T-helper 1 cell (primary cell): ENCODE data around the gene EPC1.
"Not testable (repeated sequence)": the region's sequence is repeated elsewhere in the genome, so short reads cannot be mapped to it uniquely, and the experiment has no call there.

Source experiments
- DNase-seq, 5 donors: peaks; one replicate each; pipeline ENCODE4 v3.0.0-alpha.2; 2012 to 2020
- total RNA-seq, 4 donors: gene quantifications; one replicate each; lab custom pipeline; 2026; lab: John Stamatoyannopoulos, UW

EPC1 gene, protein sequence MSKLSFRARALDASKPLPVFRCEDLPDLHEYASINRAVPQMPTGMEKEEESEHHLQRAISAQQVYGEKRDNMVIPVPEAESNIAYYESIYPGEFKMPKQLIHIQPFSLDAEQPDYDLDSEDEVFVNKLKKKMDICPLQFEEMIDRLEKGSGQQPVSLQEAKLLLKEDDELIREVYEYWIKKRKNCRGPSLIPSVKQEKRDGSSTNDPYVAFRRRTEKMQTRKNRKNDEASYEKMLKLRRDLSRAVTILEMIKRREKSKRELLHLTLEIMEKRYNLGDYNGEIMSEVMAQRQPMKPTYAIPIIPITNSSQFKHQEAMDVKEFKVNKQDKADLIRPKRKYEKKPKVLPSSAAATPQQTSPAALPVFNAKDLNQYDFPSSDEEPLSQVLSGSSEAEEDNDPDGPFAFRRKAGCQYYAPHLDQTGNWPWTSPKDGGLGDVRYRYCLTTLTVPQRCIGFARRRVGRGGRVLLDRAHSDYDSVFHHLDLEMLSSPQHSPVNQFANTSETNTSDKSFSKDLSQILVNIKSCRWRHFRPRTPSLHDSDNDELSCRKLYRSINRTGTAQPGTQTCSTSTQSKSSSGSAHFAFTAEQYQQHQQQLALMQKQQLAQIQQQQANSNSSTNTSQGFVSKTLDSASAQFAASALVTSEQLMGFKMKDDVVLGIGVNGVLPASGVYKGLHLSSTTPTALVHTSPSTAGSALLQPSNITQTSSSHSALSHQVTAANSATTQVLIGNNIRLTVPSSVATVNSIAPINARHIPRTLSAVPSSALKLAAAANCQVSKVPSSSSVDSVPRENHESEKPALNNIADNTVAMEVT
- 261 to 319 (median 283) reads per million in 4 donors for total RNA-seq

DNA sequence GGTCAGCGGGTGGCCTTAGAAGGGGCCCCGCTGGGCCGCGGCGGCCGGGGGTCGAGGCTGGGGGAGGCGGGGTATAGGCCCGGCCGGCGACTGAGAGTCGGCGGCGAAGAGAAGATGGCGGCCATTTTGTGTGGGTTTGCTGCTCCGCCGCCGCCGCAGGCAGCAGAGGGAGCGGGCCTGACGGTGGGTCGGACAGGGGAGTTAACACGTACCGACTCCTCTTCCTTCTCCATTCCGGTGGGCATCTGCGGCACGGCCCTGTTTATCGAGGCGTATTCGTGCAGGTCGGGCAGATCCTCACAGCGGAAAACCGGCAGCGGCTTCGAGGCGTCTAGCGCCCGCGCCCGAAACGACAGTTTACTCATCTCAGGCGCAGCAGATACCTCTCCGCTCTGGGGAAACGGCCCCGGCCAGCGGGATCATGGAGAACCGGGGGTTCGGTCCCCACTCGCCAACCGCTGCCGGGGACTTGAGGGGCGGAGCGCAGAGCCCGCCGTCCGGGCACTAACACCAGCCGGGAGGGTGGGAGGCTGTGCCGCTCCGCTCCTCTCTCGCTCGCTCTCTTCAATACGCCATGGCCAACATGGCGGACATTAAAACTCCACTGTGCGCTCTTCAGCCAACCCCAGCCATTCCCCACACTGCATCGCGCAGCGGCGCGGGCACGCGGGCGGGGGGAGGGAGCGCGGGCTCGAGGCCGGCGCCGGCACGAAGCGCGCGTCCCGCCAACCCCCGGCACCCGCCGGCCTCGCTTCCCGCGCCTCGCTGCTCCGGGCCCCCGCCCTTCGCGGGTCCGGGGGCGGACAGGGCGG lies at the start of gene EPC1:
Gene EPC1 (minus strand): TSS at position 608 of the 812 bp plus-strand sequence. CDS start 243 bp downstream, at position 365.
- peak; percentile 74 to 90 (median 82) for DNase-seq

DNA sequence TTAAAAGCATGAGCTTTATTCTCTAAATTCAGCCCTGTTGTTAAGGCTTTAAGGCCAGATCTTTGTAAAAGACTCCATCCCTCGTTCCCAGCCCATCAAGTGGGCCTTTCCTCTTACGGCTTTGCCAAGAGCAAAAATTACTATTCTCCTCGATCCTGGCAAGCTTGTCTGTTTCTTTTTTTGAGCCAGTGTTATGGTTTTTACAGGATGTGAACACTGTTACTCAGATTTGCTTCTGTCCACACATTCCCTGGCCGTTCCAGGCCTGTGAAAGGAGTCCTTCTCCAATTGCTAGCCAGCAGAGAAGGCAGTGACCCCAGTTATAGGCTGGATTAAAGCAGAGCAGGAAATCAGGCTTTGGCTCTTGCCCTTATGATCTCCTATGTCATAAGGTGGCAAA lies 47.0 kb upstream of the EPC1 start:
- no peak for DNase-seq

DNA sequence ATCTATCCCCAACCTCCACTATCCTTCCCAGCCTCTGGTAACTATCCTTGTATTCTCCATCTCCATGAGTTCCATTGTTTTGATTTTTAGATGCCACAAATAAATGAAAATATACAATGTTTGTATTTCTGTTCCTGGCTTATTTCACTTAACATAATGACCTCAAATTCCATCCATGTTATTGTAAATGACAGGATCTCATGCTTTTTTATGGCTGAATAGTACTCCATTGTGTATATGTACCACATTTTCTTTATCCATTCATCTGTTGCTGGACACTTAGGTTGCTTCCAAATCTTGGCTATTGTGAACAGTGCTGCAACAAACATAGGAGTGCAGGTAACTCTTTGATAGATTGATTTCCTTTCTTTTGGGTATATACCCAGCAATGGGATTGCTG lies 45.3 kb upstream of the EPC1 start:
- DNase-seq = not testable (repeated sequence)

DNA sequence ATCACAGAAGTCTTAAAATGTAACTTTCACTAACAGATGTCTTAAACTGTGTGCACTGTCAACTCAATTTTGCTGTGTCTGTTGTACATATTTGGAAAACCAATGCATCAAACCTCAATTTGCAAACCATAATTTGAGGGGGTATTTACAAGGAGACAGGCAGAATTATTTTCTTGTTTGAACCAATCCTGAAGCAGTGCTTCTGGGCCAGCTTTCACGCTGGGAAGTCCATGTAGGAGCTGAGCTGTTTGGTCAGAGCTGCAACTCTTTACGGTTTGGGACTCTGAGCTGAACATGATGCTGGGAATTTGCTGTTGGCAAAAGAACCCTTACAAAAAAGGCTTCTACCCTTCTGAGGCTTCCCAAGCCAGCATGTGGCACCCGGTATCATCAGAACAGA lies 43.2 kb upstream of the EPC1 start:
- no peak for DNase-seq

DNA sequence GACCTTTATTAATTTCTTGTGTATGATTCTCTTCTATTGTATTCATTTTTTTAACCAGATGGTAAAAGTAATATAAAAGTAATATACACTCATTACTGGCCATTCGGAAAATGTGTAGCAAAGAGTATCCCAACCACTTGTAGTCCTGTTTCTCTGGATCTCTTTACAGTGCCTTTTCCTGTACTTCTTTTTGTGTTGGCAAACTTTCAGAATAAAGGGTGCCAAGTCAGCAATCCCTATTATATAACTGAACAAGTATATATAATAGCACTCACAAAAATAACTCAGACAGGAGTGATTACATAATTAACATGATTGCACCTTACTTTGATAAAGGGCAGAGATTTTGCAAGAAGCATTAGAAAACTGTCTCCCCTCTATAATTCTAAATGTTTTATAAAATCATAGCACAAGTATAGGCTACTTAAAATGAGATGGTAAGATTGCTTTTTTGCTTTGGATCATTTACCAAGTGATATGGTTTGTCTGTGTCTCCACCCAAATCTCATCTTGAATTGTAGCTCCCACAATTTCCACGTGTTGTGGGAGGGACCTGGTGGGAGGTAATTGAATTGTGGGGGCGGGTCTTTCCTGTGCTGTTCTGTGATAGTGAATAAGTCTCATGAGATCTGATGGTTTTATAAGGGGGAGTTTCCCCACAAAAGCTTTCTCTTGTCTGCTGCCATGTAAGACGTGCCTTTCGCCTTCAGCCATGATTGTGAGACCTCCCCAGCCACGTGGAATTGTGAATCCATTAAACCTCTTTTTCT lies 41.5 kb upstream of the EPC1 start:
- DNase-seq = no peak

DNA sequence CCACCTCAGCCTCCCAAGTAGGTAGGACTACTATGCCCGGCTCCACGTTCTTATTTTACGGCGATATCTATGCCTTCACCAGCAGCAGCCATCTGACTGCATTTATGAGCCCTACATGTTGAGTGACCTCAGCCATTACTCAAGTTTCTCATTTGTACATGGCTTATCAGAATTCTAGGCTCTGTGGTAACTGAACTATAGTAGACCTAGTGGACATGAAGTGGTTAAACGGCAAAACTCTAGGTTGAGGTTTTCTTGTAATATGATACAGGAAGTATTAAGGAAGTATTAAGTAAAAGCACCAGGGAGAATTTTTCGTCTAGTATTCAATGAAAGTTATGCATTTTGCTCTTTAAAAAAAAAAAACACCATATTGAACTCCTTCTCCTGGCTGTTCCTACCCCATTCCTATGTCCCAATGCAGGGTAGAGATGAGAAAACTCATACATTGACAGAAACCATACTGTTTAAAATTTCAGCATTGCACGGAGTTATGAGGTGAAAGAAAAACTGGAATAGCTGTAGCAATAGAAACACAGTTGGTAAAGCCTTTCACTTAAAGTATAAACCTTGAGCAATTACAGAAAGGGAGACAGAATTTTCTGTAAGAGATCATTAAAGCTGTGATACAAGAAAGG lies 39.8 kb upstream of the EPC1 start:
- no peak for DNase-seq

DNA sequence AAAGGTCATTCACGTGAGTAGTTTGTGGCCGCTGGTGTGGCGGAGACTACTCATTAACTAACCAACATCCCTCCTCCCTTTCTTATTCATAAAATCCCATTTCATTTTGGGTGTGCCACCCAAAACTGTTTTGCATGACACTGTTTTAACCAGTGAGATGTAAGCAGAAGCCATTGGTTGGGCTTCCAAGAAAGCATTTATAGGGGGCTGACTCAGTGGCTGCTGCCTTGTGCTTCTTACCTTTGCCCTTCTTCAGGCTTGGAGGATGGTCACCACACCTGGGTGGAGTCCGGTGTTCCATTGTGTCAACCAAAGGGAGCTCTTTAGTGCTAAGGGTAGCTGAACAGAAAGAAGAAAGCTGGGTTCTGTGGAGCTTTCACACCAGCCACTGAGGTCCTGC lies 37.2 kb upstream of the EPC1 start:
- no peak for DNase-seq

DNA sequence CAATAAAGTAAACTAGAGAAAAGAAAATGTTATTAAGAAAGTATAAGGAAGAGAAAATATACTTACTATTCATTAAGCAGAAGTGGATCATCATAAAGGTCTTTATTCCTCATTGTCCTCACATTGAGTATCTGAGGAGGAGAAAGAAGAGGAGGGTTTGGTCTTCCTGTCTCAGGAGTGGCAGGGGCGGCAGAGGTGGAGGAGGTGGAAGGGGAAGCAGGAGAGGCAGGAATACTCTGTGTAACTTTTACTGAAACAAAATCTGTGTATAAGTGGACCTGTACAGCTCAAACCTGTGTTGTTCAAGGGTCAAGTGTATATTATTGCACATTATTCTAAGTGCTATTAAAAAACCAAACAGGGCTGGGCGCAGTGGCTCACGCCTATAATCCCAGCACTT lies 34.2 kb upstream of the EPC1 start:
- no peak for DNase-seq

DNA sequence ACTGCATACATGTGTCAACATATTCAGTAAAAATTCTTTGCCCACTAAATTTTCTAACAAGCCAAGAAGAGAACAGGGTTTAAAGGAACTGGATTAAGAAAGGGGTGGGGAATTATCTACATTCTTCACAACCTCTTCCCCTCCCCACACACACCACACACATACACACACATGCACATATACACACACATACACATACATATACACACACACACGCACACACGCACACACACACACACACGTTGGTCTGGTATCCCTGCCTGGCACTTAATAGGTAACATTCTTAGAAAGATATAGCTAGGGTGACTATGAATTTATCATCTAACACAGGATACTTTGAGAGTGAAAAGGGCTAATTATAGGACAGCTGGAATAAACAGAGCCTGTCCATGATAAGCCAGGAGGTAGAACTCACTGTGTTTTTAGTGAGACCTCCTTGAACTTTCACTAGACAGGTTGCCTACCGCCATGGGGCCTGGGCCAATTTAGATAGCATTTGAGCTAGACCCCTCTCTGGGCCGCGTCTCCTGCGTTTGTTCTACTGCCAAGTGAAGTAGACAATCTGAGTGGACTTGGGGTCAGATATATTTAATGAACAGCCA lies 33.1 kb upstream of the EPC1 start:
- no peak for DNase-seq

DNA sequence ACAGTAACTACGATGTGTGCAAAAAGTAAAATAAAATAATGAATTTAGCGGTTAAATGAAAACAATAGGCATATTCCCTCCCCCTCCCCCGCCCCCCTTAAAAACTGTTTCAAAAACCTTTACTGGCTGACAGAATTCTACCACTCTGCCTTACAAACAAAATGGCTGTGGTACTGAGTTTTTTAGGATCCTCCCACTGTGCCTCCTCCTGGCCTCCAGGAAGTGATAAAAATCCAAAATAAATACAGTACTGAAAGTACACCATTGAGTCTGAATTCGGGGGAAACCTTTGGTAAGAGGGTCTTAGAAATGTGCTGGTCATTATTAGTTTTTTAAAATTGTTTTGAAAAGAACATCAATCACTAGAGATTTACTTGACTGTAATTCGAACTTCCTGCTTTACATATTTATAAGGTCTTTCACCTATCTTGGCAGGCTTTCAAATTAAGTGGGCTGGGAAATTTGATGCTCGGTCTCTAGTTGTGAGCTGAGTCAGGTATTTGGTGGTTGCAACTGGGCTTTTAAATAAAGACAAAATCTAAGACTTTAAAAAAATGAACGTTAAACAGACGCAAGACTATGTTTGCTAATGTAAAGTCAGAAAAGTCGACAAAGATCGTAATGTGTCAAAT lies 32.5 kb upstream of the EPC1 start:
- peak in 2 of 5 donors; percentile 17 to 63 for DNase-seq

DNA sequence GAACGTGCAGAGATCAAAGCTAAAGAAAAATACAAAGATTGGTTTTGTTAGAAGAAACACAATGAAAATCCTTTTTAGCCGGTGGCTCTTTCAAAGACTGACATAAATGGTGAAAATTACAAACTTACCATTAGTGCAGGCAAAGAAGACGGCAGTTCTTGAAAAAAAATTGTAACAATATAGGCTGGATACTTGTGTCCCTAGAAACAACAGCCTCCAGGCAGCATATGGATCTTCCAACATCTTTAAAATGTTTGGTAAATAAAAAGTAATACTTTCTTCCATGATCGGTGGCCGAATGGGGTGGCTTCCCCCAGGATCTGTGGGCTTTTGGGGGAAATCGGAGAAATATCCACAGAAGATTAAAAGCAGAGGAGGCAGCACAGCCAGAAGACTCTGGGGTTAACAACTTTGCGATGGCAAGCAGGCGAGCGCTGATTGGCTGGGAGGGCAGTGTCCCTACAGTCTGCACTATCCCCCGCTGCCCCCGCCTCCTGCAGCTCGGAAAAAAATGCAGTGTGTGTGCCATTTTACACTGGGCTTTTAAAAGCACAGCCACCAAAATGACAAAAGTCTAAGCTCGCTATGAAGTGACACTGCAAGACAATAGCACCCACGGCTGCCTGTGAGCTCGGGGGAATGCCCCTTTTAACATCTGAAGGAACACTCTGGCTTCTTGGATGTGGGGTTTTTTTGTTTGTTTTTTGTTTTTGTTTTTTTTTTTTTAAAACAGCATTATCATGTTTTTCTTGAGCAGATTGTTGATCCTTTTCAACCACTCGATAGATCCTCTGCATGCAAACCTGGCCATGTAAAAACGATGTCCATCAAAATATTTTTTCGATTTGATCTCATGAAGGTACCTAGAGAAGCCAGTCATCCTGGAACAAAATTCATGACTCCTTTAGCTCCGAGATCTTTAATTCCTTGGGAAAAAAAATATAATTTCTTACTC lies 31.7 kb upstream of the EPC1 start:
- DNase-seq = peak; percentile 83 to 92 (median 89)

DNA sequence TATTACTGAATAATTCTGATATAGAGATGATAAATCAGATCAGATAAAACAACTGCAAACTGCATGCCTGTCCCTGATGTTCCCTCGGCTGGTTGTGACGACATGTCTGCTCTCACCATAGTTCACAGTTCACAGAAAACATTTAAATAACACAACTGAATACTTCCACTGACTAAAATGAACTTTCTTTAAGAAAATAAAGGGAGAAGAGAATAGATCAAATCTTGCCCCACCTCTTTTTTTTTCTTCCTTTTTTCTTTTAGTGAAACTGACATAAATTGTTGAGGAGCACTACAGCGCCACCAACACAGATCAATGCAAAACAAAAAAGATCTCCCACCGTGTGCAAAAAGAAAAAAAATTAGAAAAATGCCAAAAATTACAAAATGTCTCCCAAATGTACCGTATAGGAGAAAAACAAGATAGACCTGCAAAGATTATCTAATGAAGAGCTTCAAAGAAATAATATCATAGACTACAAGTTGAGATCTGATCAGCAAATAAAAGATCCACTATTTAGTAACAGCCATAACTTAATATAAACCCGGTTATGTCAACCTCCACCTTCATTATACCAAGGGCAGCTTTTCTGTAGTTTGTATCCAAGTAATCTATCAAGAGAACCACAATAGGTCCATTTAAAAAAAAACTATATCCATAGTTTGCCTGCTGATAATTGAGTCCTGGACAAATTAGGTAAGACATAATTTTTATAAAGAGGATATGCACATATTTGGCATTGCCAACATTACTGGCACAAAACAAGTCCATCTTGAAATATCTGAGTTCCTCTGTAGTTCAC lies 30.7 kb upstream of the EPC1 start:
- peak in 3 of 5 donors; percentile 21 to 68 (median 32) for DNase-seq

DNA sequence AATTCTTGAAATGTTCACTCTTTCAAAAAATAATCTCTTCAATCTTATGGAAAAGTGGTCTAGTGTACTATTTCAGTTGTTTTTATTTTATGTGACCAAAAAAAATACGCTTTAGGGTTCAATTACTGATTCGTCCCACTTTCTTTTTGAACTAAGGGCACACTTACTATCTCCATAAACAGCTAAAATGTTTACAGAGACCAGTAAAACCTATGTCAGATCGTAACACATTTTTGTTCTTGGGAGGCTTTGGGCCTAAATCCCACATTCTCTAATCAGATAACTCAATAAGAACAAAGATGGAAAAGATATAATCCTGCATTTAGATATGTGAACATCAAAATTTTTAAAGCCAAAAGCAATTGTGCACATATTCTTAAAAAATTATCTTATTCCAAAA lies 29.8 kb upstream of the EPC1 start:
- no peak for DNase-seq

DNA sequence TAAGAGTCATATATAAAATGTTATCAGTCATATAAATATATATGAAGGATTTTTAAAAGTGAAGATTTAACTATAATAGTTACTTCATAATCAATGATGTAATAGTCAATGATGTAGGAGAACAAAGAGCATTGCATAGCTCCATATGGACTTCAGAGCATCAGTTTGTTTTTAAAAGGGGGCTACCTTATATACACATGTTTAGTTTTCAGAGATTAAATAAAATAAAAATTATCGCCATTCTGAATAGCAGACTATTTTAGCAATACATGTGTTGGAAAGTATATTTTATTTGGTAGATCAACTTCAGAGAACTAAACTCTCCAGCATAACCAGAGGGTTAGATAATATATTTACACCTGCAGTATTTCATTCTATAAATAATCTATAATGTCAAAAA lies 29.1 kb upstream of the EPC1 start:
- DNase-seq = no peak

DNA sequence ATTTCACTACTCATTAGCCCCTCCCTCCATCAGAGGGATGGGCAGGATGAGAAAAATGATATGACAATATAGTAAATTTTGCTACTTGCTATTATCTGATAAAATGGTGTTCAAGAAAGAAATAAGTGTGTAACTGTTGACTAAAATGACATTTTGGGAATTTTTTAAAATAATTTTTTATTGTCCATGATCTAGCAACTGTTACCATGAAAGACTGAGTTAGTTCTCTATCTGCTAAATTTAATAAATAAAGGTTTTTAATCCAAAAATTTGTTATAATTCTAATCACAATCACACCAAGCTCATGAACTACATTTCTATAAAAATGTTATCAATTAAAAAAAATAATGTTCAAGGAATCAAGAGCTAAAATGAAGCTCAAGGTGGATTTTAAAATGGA lies 28.7 kb upstream of the EPC1 start:
- no peak for DNase-seq

DNA sequence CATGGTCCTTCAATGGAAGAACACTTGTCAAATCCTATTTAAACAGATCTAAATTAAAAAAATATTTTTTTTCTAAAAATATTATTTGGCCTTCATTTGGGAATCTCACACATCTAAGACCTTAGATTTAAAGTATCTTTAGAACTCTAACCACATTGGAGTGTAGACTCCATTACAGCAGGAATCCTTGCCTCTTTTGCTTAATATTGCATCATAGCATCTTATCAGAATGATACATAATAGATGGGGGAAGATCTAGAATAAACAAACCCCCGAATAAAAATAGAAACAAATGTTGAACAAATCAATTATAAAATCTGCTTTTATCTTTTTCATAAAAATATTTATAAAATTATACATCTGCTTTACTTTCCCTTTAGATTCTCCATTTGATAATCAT lies 27.6 kb upstream of the EPC1 start:
- no peak for DNase-seq

DNA sequence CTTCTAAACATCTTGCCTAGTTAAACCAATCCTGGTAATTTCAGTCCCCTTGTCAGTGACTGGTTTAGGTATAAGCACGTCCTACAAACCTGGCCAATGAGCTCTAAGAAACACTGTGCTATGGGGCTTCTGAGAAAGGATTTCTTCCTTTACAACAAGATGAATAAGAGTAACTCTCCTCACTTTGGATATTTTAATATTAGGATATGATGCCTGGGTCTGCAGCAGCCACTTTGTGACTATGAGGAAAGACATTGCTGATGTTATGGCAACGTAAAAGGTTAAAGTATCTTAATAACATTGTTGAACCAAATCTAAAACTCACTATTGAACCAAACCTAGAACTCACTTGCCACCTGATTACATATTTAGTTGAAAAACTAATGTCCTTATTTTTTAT lies 26.5 kb upstream of the EPC1 start:
- no peak for DNase-seq

DNA sequence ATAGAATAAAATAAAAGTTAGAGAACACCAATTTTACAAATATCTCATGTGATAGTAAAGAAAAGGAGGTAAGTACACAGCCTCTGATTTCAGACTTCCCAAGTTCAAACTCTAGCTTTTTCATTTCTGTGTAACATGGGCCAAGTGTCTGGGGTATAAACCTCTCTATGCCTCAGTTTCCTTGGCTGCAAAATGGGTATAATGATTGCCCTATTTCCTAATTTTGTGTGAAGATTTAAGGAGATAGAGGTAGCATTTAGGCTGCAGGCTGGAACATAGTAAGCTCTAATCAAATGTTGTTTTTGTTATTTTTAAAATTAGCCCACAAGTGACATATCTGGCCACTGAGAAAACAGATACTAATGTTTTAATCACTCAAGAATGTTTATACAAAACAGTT lies 26.1 kb upstream of the EPC1 start:
- no peak for DNase-seq
